MM.1S (cell line): ENCODE data around the gene UNKL.

ENCODE experiments used
- DNase-seq: peaks from one replicate; pipeline ENCODE4 v3.0.0-alpha.2; 2015
- H2AFZ ChIP-seq: fragments of 300-600 bp; sonication (generic); 2 replicates; pipeline ENCODE4 v1.6.0; 2016; ENCODE audit warnings: antibody characterized with exemption, low read length
- H3F3A ChIP-seq: fragments of 300-600 bp; sonication (generic); 2 replicates; pipeline ENCODE4 v1.6.1; 2016; ENCODE audit warnings: mild to moderate bottlenecking, antibody characterized with exemption, low read length, moderate library complexity, mixed read lengths; ENCODE audit not compliant: insufficient read depth
- H3K27ac ChIP-seq: fragments of 300-600 bp; sonication (generic); 2 replicates; pipeline ENCODE4 v1.5.1; 2016; ENCODE audit warnings: mild to moderate bottlenecking, low read length
- H3K27me3 ChIP-seq: fragments of 300-600 bp; sonication (generic); replicated peaks from 2 replicates; pipeline ENCODE4 v1.6.0; 2016; ENCODE audit warnings: low read length; ENCODE audit not compliant: insufficient read depth
- H3K36me3 ChIP-seq: fragments of 300-600 bp; sonication (generic); replicated peaks from 2 replicates; pipeline ENCODE4 v1.6.1; 2016; ENCODE audit warnings: mild to moderate bottlenecking, low read length, mixed read lengths; ENCODE audit not compliant: insufficient read depth
- H3K4me1 ChIP-seq: fragments of 300-600 bp; sonication (generic); 2 replicates; pipeline ENCODE4 v1.6.1; 2016; ENCODE audit warnings: low read length, mixed read lengths
- H3K4me2 ChIP-seq: fragments of 300-600 bp; sonication (generic); 2 replicates; pipeline ENCODE4 v1.6.0; 2016; ENCODE audit warnings: low read depth, low read length
- H3K4me3 ChIP-seq: fragments of 300-600 bp; sonication (generic); 2 replicates; pipeline ENCODE4 v1.5.1; 2016; ENCODE audit warnings: low read length, mixed read lengths
- H3K79me2 ChIP-seq: fragments of 300-600 bp; sonication (generic); 2 replicates; pipeline ENCODE4 v1.6.1; 2016; ENCODE audit warnings: mixed run types, low read length, mixed read lengths
- H3K9ac ChIP-seq: fragments of 300-600 bp; sonication (generic); 2 replicates; pipeline ENCODE4 v1.6.1; 2016; ENCODE audit warnings: low read length, mixed read lengths
- H3K9me2 ChIP-seq: fragments of 300-600 bp; sonication (generic); replicated peaks from 2 replicates; pipeline ENCODE4 v1.6.1; 2016; ENCODE audit warnings: mild to moderate bottlenecking, low read length, mixed read lengths; ENCODE audit not compliant: insufficient read depth
- H3K9me3 ChIP-seq: fragments of 300-600 bp; sonication (generic); replicated peaks from 2 replicates; pipeline ENCODE4 v1.6.1; 2016; ENCODE audit warnings: mild to moderate bottlenecking, low read length, mixed read lengths; ENCODE audit not compliant: insufficient read depth
- H4K20me1 ChIP-seq: fragments of 300-600 bp; sonication (generic); 2 replicates; pipeline ENCODE4 v1.6.1; 2016; ENCODE audit warnings: mild to moderate bottlenecking, low read length, moderate library complexity, mixed read lengths; ENCODE audit not compliant: insufficient read depth
- CTCF ChIP-seq: fragments of 300-600 bp; sonication (generic); IDR thresholded peaks from 2 replicates; pipeline ENCODE4 v1.5.1; 2016; ENCODE audit warnings: antibody characterized with exemption, low read length, mixed read lengths
- EZH2 ChIP-seq: fragments of 300-600 bp; sonication (generic); optimal IDR thresholded peaks from 2 replicates; pipeline ENCODE3; 2017; ENCODE audit warnings: low read depth, mild to moderate bottlenecking, antibody characterized with exemption, low read length, mixed read lengths
- EZH2phosphoT487 ChIP-seq: fragments of 300-600 bp; sonication (generic); IDR thresholded peaks from 2 replicates; pipeline ENCODE4 v1.6.1; 2018; ENCODE audit warnings: antibody characterized with exemption, low read length

The UNKL gene

GRCh38 chr16:1326946-1327618 lies 87.4 kb downstream of the UNKL start:
- Histone ChIP-seq H3K27ac (no peak overlapping the region), H2AFZ (no peak overlapping the region), H3K36me3 (no peaks in the 10 kb centered on the region), H3K4me1 (peaks cover 12% of the 10 kb centered on the region), H4K20me1 (no peaks in the 10 kb centered on the region), H3K79me2 (no peaks in the 10 kb centered on the region), H3K9me3 (no peaks in the 10 kb centered on the region), H3K27me3 (no peaks in the 10 kb centered on the region; the same call in 1 of the 2 replicates), H3K9me2 (no peaks in the 10 kb centered on the region), H3F3A (no peaks in the 10 kb centered on the region), H3K9ac (no peak overlapping the region), H3K4me3 (no peak overlapping the region), H3K4me2 (no peak overlapping the region)
- TF ChIP-seq EZH2 (no peak), EZH2phosphoT487 (no peak), CTCF (no peak)
- DNase-seq, result no peak

- no peak for DNase-seq
- H3K9me2 ChIP-seq, result no peaks in the 10 kb centered on the region
- H3K36me3 ChIP-seq, result no peaks in the 10 kb centered on the region
- H3K9ac ChIP-seq, result no peak overlapping the region
- H3K27ac ChIP-seq, result no peak overlapping the region
- H3K9me3 ChIP-seq, result no peaks in the 10 kb centered on the region
- H3K79me2 ChIP-seq, result no peaks in the 10 kb centered on the region
- no peaks in the 10 kb centered on the region for H3F3A ChIP-seq
- no peak overlapping the region for H3K4me2 ChIP-seq
- no peak overlapping the region for H2AFZ ChIP-seq
- no peaks in the 10 kb centered on the region for H3K27me3 ChIP-seq
- H3K4me3 ChIP-seq, result no peak overlapping the region
- H3K4me1 ChIP-seq, result peaks cover 6% of the 10 kb centered on the region
- TF ChIP-seq EZH2, result no peak
- TF ChIP-seq CTCF, result no peak
- no peak for TF ChIP-seq EZH2phosphoT487
- H4K20me1 ChIP-seq, result no peaks in the 10 kb centered on the region
Observed at GRCh38 chr16:1326391-1326790, 88.1 kb downstream of the UNKL start.

- no peaks in the 10 kb centered on the region for H3F3A ChIP-seq
- no peaks in the 10 kb centered on the region for H3K27me3 ChIP-seq
- H2AFZ ChIP-seq, result no peak overlapping the region
- H3K27ac ChIP-seq, result no peak overlapping the region
- no peaks in the 10 kb centered on the region for H3K79me2 ChIP-seq
- H3K4me3 ChIP-seq, result no peak overlapping the region
- no peak overlapping the region for H3K9ac ChIP-seq
- H3K4me2 ChIP-seq, result no peak overlapping the region
- H3K9me2 ChIP-seq, result no peaks in the 10 kb centered on the region
- DNase-seq, result no peak
- H3K4me1 ChIP-seq, result 0 out of 2 replicates have a peak, but pooled peaks cover 1% of the 10 kb centered on the region
- TF ChIP-seq EZH2 (no peak), EZH2phosphoT487 (no peak), CTCF (no peak)
- no peaks in the 10 kb centered on the region for H3K36me3 ChIP-seq
- H3K9me3 ChIP-seq, result no peaks in the 10 kb centered on the region
- no peaks in the 10 kb centered on the region for H4K20me1 ChIP-seq
Observed at GRCh38 chr16:1325673-1326371, 88.7 kb downstream of the UNKL start.
